GM21576 (cell line): ENCODE measurements around the gene SPINT1.
A peak's percentile ranks its signal among the peaks of the same experiment; 100 is the strongest.
"Not testable (repeated sequence)": the region's sequence is repeated elsewhere in the genome, so short reads cannot be mapped to it uniquely, and the experiment has no call there.

Source experiments
- ATAC-seq: cut with Tn5 transposase; IDR thresholded peaks from one replicate; pipeline ENCODE4 v1.9.1; 2021; ENCODE audit warnings: mild to moderate bottlenecking, moderate library complexity; ENCODE audit not compliant: unreplicated experiment

SPINT1 gene

GRCh38 chr15:40857601-40858341 lies 13.9 kb downstream of the SPINT1 start:
- ATAC-seq: no peak

DNA sequence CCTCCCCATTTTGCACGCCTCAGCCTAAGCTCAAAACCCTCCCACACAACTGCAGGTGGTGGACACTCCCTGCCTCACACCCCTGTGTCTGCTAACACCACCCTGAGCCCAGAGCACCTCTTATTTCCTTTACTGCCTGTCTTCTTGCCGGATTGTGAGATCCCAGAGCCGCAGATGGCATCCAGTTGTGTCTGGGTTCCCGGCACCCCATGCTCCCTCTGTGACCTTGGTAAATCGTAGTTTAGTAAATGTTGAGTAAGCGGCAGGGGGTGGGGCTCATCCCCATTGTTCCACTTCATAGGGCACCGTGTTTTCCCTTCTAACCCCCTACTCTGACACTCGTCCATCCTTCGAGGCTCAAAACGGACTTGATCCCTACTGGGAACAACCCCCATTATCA lies 14.9 kb downstream of the SPINT1 start:
- no peak for ATAC-seq

DNA sequence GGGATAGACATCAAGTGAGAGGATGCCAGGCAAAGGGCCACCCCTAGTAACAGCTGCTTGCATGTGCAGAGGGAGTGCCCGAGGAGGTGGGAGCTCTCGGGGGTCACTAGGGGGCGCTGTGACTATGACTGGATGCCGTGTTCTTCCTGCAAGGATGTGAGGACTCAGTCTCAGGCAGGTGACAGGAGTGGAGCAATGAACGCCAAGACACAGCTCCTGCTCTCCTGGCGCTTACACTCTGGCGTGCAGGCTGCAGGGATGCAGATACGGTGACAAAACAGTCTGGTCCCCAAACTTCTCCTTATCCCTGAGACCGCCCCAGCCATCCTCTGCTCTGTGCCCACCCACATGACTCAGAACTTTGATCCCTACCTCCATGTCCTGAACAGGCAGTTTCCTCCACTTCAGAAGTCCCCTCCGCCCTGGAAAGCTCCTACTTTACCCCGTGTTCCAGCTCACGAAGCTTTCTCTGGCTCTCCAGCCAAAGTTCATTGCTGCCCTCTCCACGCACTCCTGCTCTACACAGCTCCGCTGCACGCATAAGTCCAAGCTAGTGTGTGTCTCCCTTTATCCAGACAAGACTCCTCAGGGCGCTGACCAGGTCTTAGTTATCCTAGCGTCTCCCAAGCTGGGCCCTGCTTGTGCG lies 15.5 kb downstream of the SPINT1 start:
- ATAC-seq: peak; percentile 54

DNA sequence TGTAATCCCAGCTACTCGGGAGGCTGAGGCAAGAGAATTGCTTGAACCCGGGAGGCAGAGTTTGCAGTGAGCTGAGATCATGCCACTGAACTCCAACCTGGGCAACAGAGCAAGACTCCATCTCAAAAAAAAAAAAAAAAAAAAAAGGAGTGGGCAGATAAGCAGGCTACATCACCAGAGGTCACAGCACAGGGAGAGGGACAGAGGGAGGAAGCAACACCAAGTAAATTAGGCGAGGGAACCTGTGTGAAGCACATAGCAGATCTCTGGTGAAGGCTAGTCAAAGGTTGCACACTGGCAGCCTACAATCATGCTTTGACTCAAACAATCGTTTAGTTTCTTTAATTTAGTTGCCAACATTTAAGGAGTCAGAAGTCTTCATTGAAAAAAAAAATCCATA lies 17.3 kb downstream of the SPINT1 start:
- ATAC-seq: not testable (repeated sequence)

- ATAC-seq: no peak
These were observed 19.9 kb downstream of the SPINT1 start for GRCh38 chr15:40863660-40864270.

DNA sequence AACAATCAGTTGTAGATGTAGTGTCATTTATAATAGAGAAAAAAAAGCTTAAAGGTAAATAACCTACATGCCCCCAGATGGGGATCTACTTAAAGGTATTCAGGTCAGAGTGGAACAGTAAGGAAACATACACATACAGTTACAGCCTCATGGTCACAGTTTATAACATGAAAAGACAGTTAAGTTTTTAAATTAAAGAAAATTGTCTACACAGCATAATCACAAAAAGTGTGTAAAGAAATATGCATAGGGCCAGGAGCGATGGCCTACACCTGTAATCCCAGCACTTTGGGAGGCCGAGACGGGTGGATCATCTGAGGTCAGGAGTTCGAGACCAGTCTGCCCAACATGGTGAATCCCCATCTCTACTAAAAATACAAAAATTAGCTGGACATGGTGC lies 23.4 kb downstream of the SPINT1 start:
- ATAC-seq: no peak

GRCh38 chr15:40869686-40870085 lies 25.8 kb downstream of the SPINT1 start:
- ATAC-seq: no peak

- no peak for ATAC-seq
These were observed 26.9 kb downstream of the SPINT1 start for GRCh38 chr15:40870716-40871115.

GRCh38 chr15:40871749-40872617 lies 28.1 kb downstream of the SPINT1 start:
- ATAC-seq: peak; percentile 28

DNA sequence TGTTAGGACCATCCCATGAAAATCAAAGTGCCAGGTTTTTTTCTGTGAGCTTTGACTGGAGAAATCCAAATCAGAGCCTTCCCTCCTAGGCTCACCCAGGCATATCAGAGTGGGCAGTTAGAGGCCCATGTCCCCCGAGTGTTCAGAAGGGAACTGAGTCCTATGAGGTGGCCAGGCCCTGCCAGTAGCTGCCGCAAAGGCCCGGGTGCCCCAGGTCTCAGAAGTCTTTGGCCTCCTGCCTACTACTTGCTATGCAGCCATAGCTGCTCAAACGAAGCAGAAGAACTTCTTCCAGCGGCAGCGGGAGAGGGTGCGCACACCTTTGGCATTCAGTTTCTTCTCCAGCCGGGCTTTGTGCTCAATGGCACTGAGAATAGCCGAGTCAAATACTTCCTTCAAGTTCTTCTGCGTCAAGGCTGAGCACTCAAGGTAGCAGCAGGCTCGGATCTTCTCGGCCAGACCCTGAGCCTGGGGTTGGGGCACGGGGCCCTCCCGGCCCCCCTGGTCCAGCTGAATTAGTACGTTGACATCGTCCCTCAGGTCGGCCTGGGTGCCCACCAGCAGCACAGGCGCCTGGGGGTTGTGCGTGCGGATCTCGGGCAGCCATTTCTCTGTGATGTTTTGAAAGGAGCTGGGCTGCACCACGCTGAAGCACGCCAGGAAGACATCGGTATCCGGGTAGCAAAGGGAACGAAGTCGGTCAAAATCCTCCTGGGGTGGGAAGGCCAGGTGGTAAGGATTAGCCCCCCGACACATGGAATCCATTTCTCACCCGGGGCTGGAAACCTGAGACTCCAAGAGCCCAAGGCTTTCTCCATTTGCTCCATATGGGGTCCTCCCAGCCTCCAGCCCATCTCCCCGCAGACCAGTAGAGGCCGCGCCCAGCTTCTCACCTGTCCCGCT lies 29.2 kb downstream of the SPINT1 start:
- ATAC-seq: no peak

GRCh38 chr15:40873694-40874561 lies 30.1 kb downstream of the SPINT1 start, which contains the start of gene RHOV:
Gene RHOV, minus strand, starts transcription at chr15:40874234. Its CDS starts 95 bp downstream, at chr15:40874139.
- ATAC-seq: peak; percentile 58

- no peak for ATAC-seq
These were observed 32.3 kb downstream of the SPINT1 start for GRCh38 chr15:40875991-40876730.

GRCh38 chr15:40877694-40878093 lies 33.8 kb downstream of the SPINT1 start:
- no peak for ATAC-seq

GRCh38 chr15:40878785-40879184 lies 34.9 kb downstream of the SPINT1 start:
- ATAC-seq: peak; percentile 48

- no peak for ATAC-seq
These were observed 35.8 kb downstream of the SPINT1 start for GRCh38 chr15:40879609-40880008.

GRCh38 chr15:40881351-40881750 lies 37.5 kb downstream of the SPINT1 start:
- no peak for ATAC-seq

- ATAC-seq: no peak
These were observed 42.7 kb downstream of the SPINT1 start for GRCh38 chr15:40886586-40886985.

DNA sequence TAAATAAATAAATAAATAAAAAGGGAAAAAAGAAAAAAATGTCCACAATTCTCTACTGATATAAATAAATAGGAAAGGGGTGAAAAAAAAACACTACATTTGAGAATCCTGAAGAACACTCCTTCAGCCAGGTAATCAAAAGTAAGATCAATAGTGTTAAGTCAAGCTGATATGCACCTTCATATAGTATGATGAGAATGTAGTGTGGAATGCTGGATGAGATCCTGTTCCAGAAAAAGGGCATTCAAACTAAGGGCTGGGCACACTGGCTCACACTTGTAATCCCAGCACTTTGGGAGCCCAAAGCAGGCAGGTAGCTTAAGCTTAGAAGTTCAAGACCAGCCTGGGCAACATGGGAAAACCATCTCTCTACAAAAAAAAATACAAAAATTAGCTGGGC lies 45.3 kb downstream of the SPINT1 start:
- no peak for ATAC-seq
